ENCODE measurements around the gene PHLDB2. TPM values are rescaled to one million over a fixed set of nuclear protein-coding genes. Genes with fewer than 3 reads are reported as not detected.
A peak's percentile ranks its signal among the peaks of the same experiment; 100 is the strongest.

Gene PHLDB2
- total RNA-seq, 2 experiments from 2014 or later, result 0.75 to 0.81 TPM

DNA sequence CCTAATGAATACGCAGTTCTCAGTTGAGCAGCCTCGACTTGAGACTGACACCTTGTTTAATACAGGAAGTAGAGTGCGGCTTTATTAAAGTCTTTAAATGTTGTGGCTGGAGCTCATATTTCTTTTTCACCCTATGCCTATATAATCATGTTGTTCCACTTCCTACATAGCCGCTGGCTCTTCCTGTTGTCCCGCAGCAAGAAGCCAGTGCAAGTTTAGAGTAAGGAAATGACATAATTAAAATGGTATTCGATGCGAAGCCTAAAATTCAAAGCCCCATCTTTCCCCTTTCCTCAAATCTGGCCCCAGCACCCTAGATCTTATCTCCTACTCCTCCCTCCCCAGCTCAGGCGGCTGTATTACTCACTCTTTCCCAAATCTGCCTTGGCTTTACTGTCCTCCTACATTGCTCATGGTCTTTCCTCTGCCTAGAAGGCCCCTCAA, 7.5 kb upstream of the PHLDB2 start:
- H3K4me3 Mint-ChIP-seq, result no peak overlapping the region
- H3K4me1 Mint-ChIP-seq, result peaks cover 8% of the 10 kb centered on the region
- H3K36me3 Mint-ChIP-seq (ENCODE audit: low read depth), result no peaks in the 10 kb centered on the region
- DNase-seq, result no peak
- peaks cover 4% of the 10 kb centered on the region for H3K27me3 Mint-ChIP-seq
- no peak for ATAC-seq
- no peaks in the 10 kb centered on the region for H3K9me3 Mint-ChIP-seq (ENCODE audit: low read depth)
- CTCF ChIA-PET, result interaction anchor here (1.2 kb wide), 1 partner anchor 8 kb away, joined by 3 read pairs; no protein-coding TSS in a partner anchor
- intact Hi-C loops (cut with DNase I, micrococcal nuclease), result no loop called here
- POLR2A ChIA-PET, result no interaction called here
- H3K27ac Mint-ChIP-seq, result no peak overlapping the region

DNA sequence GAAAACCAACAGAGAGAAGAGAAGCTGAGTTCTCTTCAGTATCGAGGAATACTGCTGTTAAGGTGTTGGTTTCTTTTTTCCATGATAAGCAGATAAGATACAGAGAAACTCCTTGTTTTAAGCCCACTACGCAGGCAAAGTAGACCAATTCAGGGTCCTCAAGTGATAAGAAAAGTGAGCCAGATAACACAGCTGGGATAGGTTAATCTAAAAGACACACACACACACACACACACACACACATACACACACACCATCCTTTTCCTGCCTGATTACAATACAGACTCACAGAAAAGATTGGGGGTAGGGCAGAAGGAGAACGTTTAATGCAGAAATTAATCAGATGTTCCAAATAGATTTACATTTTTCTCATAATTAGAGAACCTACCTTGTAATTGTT, 6.5 kb upstream of the PHLDB2 start:
- Mint-ChIP-seq H3K36me3 (ENCODE audit: low read depth) (no peaks in the 10 kb centered on the region), H3K4me3 (no peak overlapping the region), H3K9me3 (ENCODE audit: low read depth) (no peaks in the 10 kb centered on the region), H3K27me3 (peaks cover 5% of the 10 kb centered on the region), H3K4me1 (peaks cover 8% of the 10 kb centered on the region), H3K27ac (no peak overlapping the region)
- intact Hi-C loops (cut with DNase I, micrococcal nuclease), result no loop called here
- ChIA-PET CTCF (no interaction called here), POLR2A (no interaction called here)
- ATAC-seq, result no peak
- no peak for DNase-seq

- no peaks in the 10 kb centered on the region for H3K36me3 Mint-ChIP-seq (ENCODE audit: low read depth)
- H3K9me3 Mint-ChIP-seq (ENCODE audit: low read depth), result no peaks in the 10 kb centered on the region
- CTCF ChIA-PET, result no interaction called here
- ATAC-seq, result no peak
- POLR2A ChIA-PET, result no interaction called here
- no peak for DNase-seq
- intact Hi-C loops (cut with DNase I, micrococcal nuclease), result no loop called here
- no peak overlapping the region for H3K4me3 Mint-ChIP-seq
- H3K27ac Mint-ChIP-seq, result no peak overlapping the region
- peaks cover 8% of the 10 kb centered on the region for H3K4me1 Mint-ChIP-seq
- H3K27me3 Mint-ChIP-seq, result peaks cover 11% of the 10 kb centered on the region
Observed at GRCh38 chr3:111853068-111853467, 6.0 kb upstream of the PHLDB2 start.

DNA sequence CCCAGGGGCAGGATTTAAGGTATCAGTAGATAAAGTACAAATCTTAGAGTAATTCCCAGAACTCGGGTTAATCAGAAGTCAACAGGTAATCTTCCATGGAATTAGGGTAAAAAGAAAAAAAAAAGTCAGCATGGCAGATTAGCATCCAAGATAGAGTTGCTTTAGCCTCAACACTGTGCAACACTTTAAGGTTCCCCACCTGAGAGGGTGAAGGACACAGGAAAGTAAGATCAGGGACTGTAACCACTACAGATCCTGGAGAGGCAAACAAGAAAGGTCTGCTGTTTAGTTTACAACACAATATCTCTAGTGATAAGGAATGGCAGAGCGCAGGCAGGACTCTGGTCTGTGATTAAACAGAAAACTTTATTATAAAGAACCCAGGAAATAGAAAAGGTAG, 4.1 kb upstream of the PHLDB2 start:
- H3K4me1 Mint-ChIP-seq, result peaks cover 10% of the 10 kb centered on the region
- CTCF ChIA-PET, result no interaction called here
- H3K27ac Mint-ChIP-seq, result no peak overlapping the region
- no peak overlapping the region for H3K4me3 Mint-ChIP-seq
- peaks cover 18% of the 10 kb centered on the region for H3K27me3 Mint-ChIP-seq
- DNase-seq (no peak), ATAC-seq (no peak)
- H3K9me3 Mint-ChIP-seq (ENCODE audit: low read depth), result no peaks in the 10 kb centered on the region
- POLR2A ChIA-PET, result no interaction called here
- intact Hi-C loops (cut with DNase I, micrococcal nuclease), result loop anchor here in 1 of 2 experiments (5.0 kb wide), 1 partner anchor 138 kb away; no protein-coding TSS in a partner anchor
- no peaks in the 10 kb centered on the region for H3K36me3 Mint-ChIP-seq (ENCODE audit: low read depth)

GRCh38 chr3:111856501-111856900, 2.6 kb upstream of the PHLDB2 start:
- ChIA-PET POLR2A (no interaction called here), CTCF (interaction anchor here (0.5 kb wide), 1 partner anchor 15 kb away, joined by 3 read pairs; no protein-coding TSS in a partner anchor)
- Mint-ChIP-seq H3K4me1 (peaks cover 14% of the 10 kb centered on the region), H3K4me3 (no peak overlapping the region), H3K27ac (no peak overlapping the region), H3K27me3 (peaks cover 28% of the 10 kb centered on the region), H3K36me3 (ENCODE audit: low read depth) (no peaks in the 10 kb centered on the region), H3K9me3 (ENCODE audit: low read depth) (no peaks in the 10 kb centered on the region)
- intact Hi-C loops (cut with DNase I, micrococcal nuclease), result loop anchor here in 1 of 2 experiments (5.0 kb wide), 1 partner anchor 139 kb away; no protein-coding TSS in a partner anchor
- DNase-seq (no peak), ATAC-seq (no peak)

GRCh38 chr3:111857474-111857873, 1.6 kb upstream of the PHLDB2 start:
- H3K27me3 Mint-ChIP-seq, result peaks cover 34% of the 10 kb centered on the region
- CTCF ChIA-PET, result interaction anchor here (1.1 to 1.5 kb wide), 2 partner anchors 113 to 160 kb away, joined by 3 read pairs; no protein-coding TSS in a partner anchor
- H3K27ac Mint-ChIP-seq, result no peak overlapping the region
- H3K4me1 Mint-ChIP-seq, result peaks cover 11% of the 10 kb centered on the region
- no peaks in the 10 kb centered on the region for H3K36me3 Mint-ChIP-seq (ENCODE audit: low read depth)
- DNase-seq, result no peak
- POLR2A ChIA-PET, result no interaction called here
- H3K4me3 Mint-ChIP-seq, result no peak overlapping the region
- intact Hi-C loops (cut with DNase I, micrococcal nuclease), result loop anchor here in 1 of 2 experiments (5.0 kb wide), 1 partner anchor 140 kb away; no protein-coding TSS in a partner anchor
- H3K9me3 Mint-ChIP-seq (ENCODE audit: low read depth), result no peaks in the 10 kb centered on the region
- ATAC-seq, result no peak

DNA sequence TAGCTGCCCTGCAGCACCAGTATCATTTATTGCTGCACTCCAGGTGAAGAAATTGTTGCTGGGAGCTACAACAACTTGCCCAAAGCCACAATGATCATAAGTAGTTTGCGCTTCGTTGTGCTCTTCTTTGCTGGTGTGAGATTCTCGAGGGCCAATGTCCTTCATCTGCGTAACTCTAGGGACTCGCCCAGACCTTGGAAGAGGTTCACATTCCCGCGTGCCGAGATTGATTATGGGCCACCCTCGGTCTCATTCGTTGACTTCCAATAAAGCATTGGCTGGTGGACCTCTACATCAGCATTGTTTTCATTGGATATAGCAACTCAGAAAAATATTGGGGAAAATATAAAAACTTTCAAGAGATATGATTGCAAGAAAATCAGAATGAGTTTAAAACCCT, 423 bp upstream of the PHLDB2 start:
- intact Hi-C loops (cut with DNase I, micrococcal nuclease), result loop anchor here (1.0 to 5.0 kb wide), 2 partner anchors 141 kb away; no protein-coding TSS in a partner anchor
- H3K4me1 Mint-ChIP-seq, result peaks cover 11% of the 10 kb centered on the region
- H3K4me3 Mint-ChIP-seq, result peak overlapping the region; percentile 82
- H3K9me3 Mint-ChIP-seq (ENCODE audit: low read depth), result no peaks in the 10 kb centered on the region
- H3K27ac Mint-ChIP-seq, result no peak overlapping the region
- peaks cover 39% of the 10 kb centered on the region for H3K27me3 Mint-ChIP-seq
- ATAC-seq (no peak), DNase-seq (no peak)
- ChIA-PET CTCF (interaction anchor here (0.6 to 1.5 kb wide), 5 partner anchors 111 to 159 kb away, joined by 3 to 5 read pairs (median 3); no protein-coding TSS in a partner anchor), POLR2A (no interaction called here)
- no peaks in the 10 kb centered on the region for H3K36me3 Mint-ChIP-seq (ENCODE audit: low read depth)

DNA sequence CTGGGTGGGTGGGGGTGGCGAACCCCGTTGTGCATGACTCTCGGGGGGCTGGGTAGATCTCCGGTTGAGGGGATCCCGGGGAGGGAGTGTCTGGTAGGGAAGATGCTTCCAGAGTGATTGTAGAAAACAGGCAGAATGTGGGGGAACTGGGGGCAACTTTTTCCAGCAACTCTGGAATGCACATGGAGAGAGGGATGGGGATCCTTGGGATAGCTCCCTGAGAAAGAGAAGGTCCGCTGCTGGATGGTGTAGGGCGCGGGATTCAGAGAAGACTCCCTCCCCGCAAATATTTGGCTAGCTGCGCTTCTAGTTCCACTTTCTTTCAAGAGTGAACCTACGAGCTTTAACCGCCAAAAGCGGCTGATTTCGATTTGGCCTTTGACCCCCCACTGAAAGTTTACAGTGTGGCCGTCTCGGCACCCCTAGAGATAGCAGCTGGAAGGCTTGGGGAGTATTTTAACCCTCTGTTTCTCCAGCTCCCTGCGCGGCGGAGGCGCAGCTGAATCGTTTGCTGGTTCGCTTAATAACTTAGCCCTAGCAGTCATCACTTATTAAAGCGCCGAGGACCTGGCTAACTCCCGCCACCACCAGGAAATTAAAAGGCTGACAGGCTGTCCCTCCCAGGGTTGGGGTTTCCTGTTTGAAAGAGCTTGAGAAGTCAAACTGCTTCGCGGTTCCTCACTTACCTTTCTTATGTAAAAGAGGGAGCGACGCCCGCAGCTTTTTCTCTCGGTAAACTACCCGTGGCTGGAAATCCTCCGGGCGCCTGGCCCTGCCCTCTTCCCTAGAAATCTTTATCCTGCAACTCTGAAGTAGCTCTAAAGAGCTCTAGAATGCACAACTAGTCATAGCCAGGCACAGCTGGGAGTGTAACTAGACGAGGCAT, 1.2 kb downstream of the PHLDB2 start:
- Mint-ChIP-seq H3K4me3 (peak overlapping the region; percentile 82), H3K36me3 (ENCODE audit: low read depth) (no peaks in the 10 kb centered on the region), H3K27ac (peak overlapping the region; percentile 29), H3K9me3 (ENCODE audit: low read depth) (no peaks in the 10 kb centered on the region), H3K4me1 (peaks cover 11% of the 10 kb centered on the region), H3K27me3 (peaks cover 36% of the 10 kb centered on the region)
- POLR2A ChIA-PET, result interaction anchor here (1.5 kb wide), 1 partner anchor 99 kb away, joined by 3 read pairs; no protein-coding TSS in a partner anchor
- peak; percentile 66 for DNase-seq
- CTCF ChIA-PET, result interaction anchor here (0.5 to 1.7 kb wide), 24 partner anchors 9 to 1890 kb away, joined by 3 to 10 read pairs (median 4); no protein-coding TSS in a partner anchor
- intact Hi-C loops (cut with DNase I, micrococcal nuclease), result loop anchor here (1.0 to 5.0 kb wide), 3 partner anchors 143 to 191 kb away; no protein-coding TSS in a partner anchor
- ATAC-seq, result peak; percentile 66

DNA sequence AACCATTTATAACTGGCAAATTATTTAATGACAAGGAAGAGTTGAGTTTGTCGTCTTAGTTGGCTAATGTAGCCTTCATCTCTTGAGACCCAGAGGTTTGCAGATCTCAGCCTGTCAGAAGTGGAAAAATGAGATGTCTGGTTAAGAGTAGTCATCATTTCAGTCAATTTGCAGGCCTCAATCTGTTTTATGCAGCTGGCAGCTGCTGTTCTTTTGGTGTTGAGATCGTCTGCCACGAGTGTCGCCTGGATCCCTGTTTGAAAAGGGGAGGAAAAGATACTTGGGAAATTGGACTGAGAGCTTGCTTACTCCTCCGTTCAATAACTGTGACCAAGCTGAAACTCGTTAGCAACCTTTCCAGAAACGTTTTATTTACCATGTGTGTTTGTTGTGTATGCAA, 2.3 kb downstream of the PHLDB2 start:
- Mint-ChIP-seq H3K27me3 (peaks cover 36% of the 10 kb centered on the region), H3K4me1 (peaks cover 11% of the 10 kb centered on the region), H3K4me3 (no peak overlapping the region), H3K36me3 (ENCODE audit: low read depth) (no peaks in the 10 kb centered on the region), H3K9me3 (ENCODE audit: low read depth) (no peaks in the 10 kb centered on the region), H3K27ac (no peak overlapping the region)
- ATAC-seq, result no peak
- ChIA-PET CTCF (interaction anchor here (1.0 to 1.7 kb wide), 8 partner anchors 7 to 192 kb away, joined by 4 to 10 read pairs (median 5); no protein-coding TSS in a partner anchor), POLR2A (no interaction called here)
- intact Hi-C loops (cut with DNase I, micrococcal nuclease), result loop anchor here in 1 of 2 experiments (2.0 kb wide), 1 partner anchor 193 kb away; no protein-coding TSS in a partner anchor
- DNase-seq, result no peak

DNA sequence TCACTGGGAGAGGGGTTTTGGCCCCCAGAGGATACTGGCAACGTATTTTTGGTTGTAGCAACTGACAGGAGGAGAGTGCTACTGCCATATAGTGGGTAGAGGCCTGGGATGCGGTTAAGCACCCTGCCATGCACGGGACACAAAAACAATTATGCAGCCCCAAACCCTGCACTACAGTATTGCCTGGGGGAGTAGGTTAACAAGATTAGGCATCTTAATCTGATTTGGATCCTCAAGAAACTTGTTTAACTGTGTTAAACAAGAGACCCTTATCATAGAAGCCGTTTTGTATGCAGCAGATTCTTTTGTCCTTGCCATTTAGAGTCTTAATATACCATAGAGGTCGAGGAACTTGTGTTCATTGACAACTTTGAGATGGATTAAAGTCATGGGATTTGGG, 3.4 kb downstream of the PHLDB2 start:
- POLR2A ChIA-PET, result no interaction called here
- H3K27me3 Mint-ChIP-seq, result peaks cover 35% of the 10 kb centered on the region
- intact Hi-C loops (cut with DNase I, micrococcal nuclease), result no loop called here
- H3K9me3 Mint-ChIP-seq (ENCODE audit: low read depth), result no peaks in the 10 kb centered on the region
- no peak overlapping the region for H3K27ac Mint-ChIP-seq
- no peaks in the 10 kb centered on the region for H3K36me3 Mint-ChIP-seq (ENCODE audit: low read depth)
- CTCF ChIA-PET, result interaction anchor here (0.6 to 0.7 kb wide), 2 partner anchors 60 to 266 kb away, joined by 3 to 4 read pairs; no protein-coding TSS in a partner anchor
- peaks cover 11% of the 10 kb centered on the region for H3K4me1 Mint-ChIP-seq
- no peak overlapping the region for H3K4me3 Mint-ChIP-seq
- ATAC-seq (no peak), DNase-seq (no peak)

- Mint-ChIP-seq H3K27ac (no peak overlapping the region), H3K27me3 (peaks cover 29% of the 10 kb centered on the region), H3K9me3 (ENCODE audit: low read depth) (no peaks in the 10 kb centered on the region), H3K36me3 (ENCODE audit: low read depth) (no peaks in the 10 kb centered on the region), H3K4me3 (no peak overlapping the region), H3K4me1 (peaks cover 11% of the 10 kb centered on the region)
- CTCF ChIA-PET, result interaction anchor here (0.6 to 0.7 kb wide), 2 partner anchors 59 to 266 kb away, joined by 3 to 4 read pairs; no protein-coding TSS in a partner anchor
- DNase-seq (no peak), ATAC-seq (no peak)
- intact Hi-C loops (cut with DNase I, micrococcal nuclease), result no loop called here
- POLR2A ChIA-PET, result interaction anchor here (0.6 kb wide), 1 partner anchor 373 kb away, joined by 5 read pairs; no protein-coding TSS in a partner anchor
Observed at GRCh38 chr3:111862974-111863373, 3.9 kb downstream of the PHLDB2 start.

All from activated CD4-positive, alpha-beta T cell treated with anti-CD3 and anti-CD28 coated beads for 36 hours (primary cell).